WTC11 (cell line): Measurements from ENCODE around the gene KDM4F. TPM values are rescaled to one million over a fixed set of nuclear protein-coding genes. Genes with fewer than 3 reads are reported as not detected.

Experiments used
- ATAC-seq: fragments of 200-7000 bp; cut with Tn5 transposase; 2 replicates; pipeline ENCODE4 v1.10.0; 2021; ENCODE audit warnings: mild to moderate bottlenecking, moderate library complexity
- CTCF ChIA-PET: fragments of 300-600 bp; sonication (Branson Sonifier 250); formaldehyde crosslinking; loops from one replicate; lab custom pipeline; 2021; ENCODE audit warnings: antibody characterized with exemption; lab: Charles Lee
- POLR2A ChIA-PET: fragments of 350-600 bp; sonication (Branson Sonifier 250); formaldehyde crosslinking; loops from one replicate; lab custom pipeline; 2021; ENCODE audit warnings: antibody characterized with exemption; lab: Charles Lee
- DNase-seq: peaks from one replicate; pipeline ENCODE4 v3.0.0; 2021; ENCODE audit warnings: low spot score
- H3K27ac Mint-ChIP-seq: 2 replicates; pipeline ENCODE4 v1.8.0; 2021; ENCODE audit warnings: mixed read lengths
- H3K27me3 Mint-ChIP-seq: 2 replicates; pipeline ENCODE4 v1.8.0; 2021; ENCODE audit warnings: low read depth, mild to moderate bottlenecking, moderate library complexity, mixed read lengths
- H3K36me3 Mint-ChIP-seq: 2 replicates; pipeline ENCODE4 v1.8.0; 2021; ENCODE audit warnings: mixed read lengths
- H3K4me1 Mint-ChIP-seq: 2 replicates; pipeline ENCODE4 v1.8.0; 2022; ENCODE audit warnings: mixed read lengths
- H3K4me3 Mint-ChIP-seq: 2 replicates; pipeline ENCODE4 v1.8.0; 2021; ENCODE audit warnings: mild to moderate bottlenecking, moderate library complexity, mixed read lengths
- H3K9me3 Mint-ChIP-seq: 2 replicates; pipeline ENCODE4 v1.8.0; 2021; ENCODE audit warnings: mixed read lengths
- AR ChIP-seq: fragments of 250-450 bp; sonication (Bioruptor Pico); IDR thresholded peaks from 2 replicates; pipeline ENCODE4 v1.9.0; 2021; ENCODE audit warnings: mild to moderate bottlenecking
- ARID4B ChIP-seq: sonication (generic); formaldehyde crosslinking; IDR thresholded peaks from 2 replicates; pipeline ENCODE4 v1.8.0; 2023; ENCODE audit warnings: missing genetic modification reagents, mild to moderate bottlenecking, borderline replicate concordance
- ATF6 ChIP-seq: sonication (generic); formaldehyde crosslinking; IDR thresholded peaks from 2 replicates; pipeline ENCODE4 v1.8.1; 2023; ENCODE audit warnings: mild to moderate bottlenecking, missing genetic modification reagents
- CBFB ChIP-seq: sonication (generic); formaldehyde crosslinking; IDR thresholded peaks from 2 replicates; pipeline ENCODE4 v1.8.1; 2022; ENCODE audit warnings: mild to moderate bottlenecking, low read depth, missing genetic modification reagents
- CDX4 ChIP-seq: fragments of 250-450 bp; sonication (Bioruptor Pico); IDR thresholded peaks from 2 replicates; pipeline ENCODE4 v1.9.0; 2021; ENCODE audit warnings: moderate library complexity, mild to moderate bottlenecking, inconsistent platforms, borderline replicate concordance
- E2F1 ChIP-seq: sonication (generic); formaldehyde crosslinking; IDR thresholded peaks from 2 replicates; pipeline ENCODE4 v1.8.0; 2022; ENCODE audit warnings: mild to moderate bottlenecking, missing genetic modification reagents
- ETV6 ChIP-seq: sonication (generic); formaldehyde crosslinking; IDR thresholded peaks from 2 replicates; pipeline ENCODE4 v1.8.1; 2022; ENCODE audit warnings: mild to moderate bottlenecking, missing genetic modification reagents
- FOXP4 ChIP-seq: sonication (generic); formaldehyde crosslinking; IDR thresholded peaks from 2 replicates; pipeline ENCODE4 v1.8.0; 2022; ENCODE audit warnings: mild to moderate bottlenecking, missing genetic modification reagents
- GRHL2 ChIP-seq: fragments of 250-450 bp; sonication (Bioruptor Pico); IDR thresholded peaks from 2 replicates; pipeline ENCODE4 v1.8.0; 2022; ENCODE audit warnings: mild to moderate bottlenecking, moderate library complexity; ENCODE audit not compliant: insufficient replicate concordance, severe bottlenecking
- HMGA2 ChIP-seq: fragments of 250-450 bp; sonication (Bioruptor Pico); IDR thresholded peaks from 2 replicates; pipeline ENCODE4 v1.4.0; 2021; ENCODE audit warnings: mild to moderate bottlenecking, moderate library complexity
- IRF2 ChIP-seq: sonication (generic); formaldehyde crosslinking; IDR thresholded peaks from 2 replicates; pipeline ENCODE4 v1.8.0; 2022; ENCODE audit warnings: low read depth, missing genetic modification reagents, borderline replicate concordance
- JAZF1 ChIP-seq: fragments of 250-450 bp; sonication (Bioruptor Pico); IDR thresholded peaks from 2 replicates; pipeline ENCODE4 v1.9.0; 2021; ENCODE audit warnings: moderate library complexity, mild to moderate bottlenecking, inconsistent platforms
- MXD4 ChIP-seq: fragments of 250-450 bp; sonication (Bioruptor Pico); IDR thresholded peaks from 2 replicates; pipeline ENCODE4 v1.8.0; 2021; ENCODE audit warnings: mild to moderate bottlenecking, moderate library complexity, borderline replicate concordance
- NR2C2 ChIP-seq: sonication (generic); formaldehyde crosslinking; IDR thresholded peaks from 2 replicates; pipeline ENCODE4 v1.8.0; 2022; ENCODE audit warnings: mild to moderate bottlenecking, missing genetic modification reagents
- PRDM15 ChIP-seq: sonication (generic); formaldehyde crosslinking; IDR thresholded peaks from 2 replicates; pipeline ENCODE4 v1.8.0; 2022; ENCODE audit warnings: missing genetic modification reagents
- TEAD1 ChIP-seq: sonication (generic); formaldehyde crosslinking; IDR thresholded peaks from 2 replicates; pipeline ENCODE4 v1.8.0; 2022; ENCODE audit warnings: mild to moderate bottlenecking, missing genetic modification reagents
- TEAD4 ChIP-seq: sonication (generic); formaldehyde crosslinking; IDR thresholded peaks from 2 replicates; pipeline ENCODE4 v1.8.0; 2022; ENCODE audit warnings: mild to moderate bottlenecking, missing genetic modification reagents
- ZNF121 ChIP-seq: sonication (generic); formaldehyde crosslinking; IDR thresholded peaks from 2 replicates; pipeline ENCODE4 v1.8.0; 2023; ENCODE audit warnings: missing genetic modification reagents
- ZNF671 ChIP-seq: fragments of 250-450 bp; sonication (Bioruptor Pico); IDR thresholded peaks from 2 replicates; pipeline ENCODE4 v1.8.0; 2021; ENCODE audit warnings: mild to moderate bottlenecking
- total RNA-seq: library from RNA; stranded (reverse); gene quantifications from 3 replicates; pipeline ENCODE4 v1.2.3, GENCODE V29; 2021

The KDM4F gene
- total RNA-seq, 1 experiment from 2014 or later: not detected

- TF ChIP-seq PRDM15 (no peak), MXD4 (CRISPR knock-in tag) (no peak), ZNF121 (CRISPR knock-in tag) (no peak), GRHL2 (CRISPR knock-in tag) (no peak), HMGA2 (no peak), CDX4 (no peak), E2F1 (no peak), ATF6 (CRISPR knock-in tag) (no peak), JAZF1 (CRISPR knock-in tag) (no peak), ZNF671 (no peak)
These were observed 23.7 kb downstream of the KDM4F start (continued) for GRCh38 chr11:95072948-95073347.

- CTCF ChIA-PET: interaction anchor here (1.0 to 1.2 kb wide), 3 partner anchors 15 to 77 kb away, joined by 3 to 5 read pairs (median 4); partner anchors contain the start of gene ENDOD1
- POLR2A ChIA-PET: interaction anchor here (0.7 kb wide), 1 partner anchor 14 kb away, joined by 3 read pairs; the partner anchor contains the start of gene ENDOD1
- no peak overlapping the region for H3K4me3 Mint-ChIP-seq
- 0 out of 2 replicates have a peak, but pooled peaks cover 2% of the 10 kb centered on the region for H3K4me1 Mint-ChIP-seq
- no peaks in the 10 kb centered on the region for H3K9me3 Mint-ChIP-seq
- H3K36me3 Mint-ChIP-seq: no peaks in the 10 kb centered on the region
- H3K27ac Mint-ChIP-seq: no peak overlapping the region
- H3K27me3 Mint-ChIP-seq: no peaks in the 10 kb centered on the region; the same call in 1 of the 2 replicates
- ATAC-seq: no peak
- DNase-seq: no peak
- TF ChIP-seq CBFB (CRISPR knock-in tag) (no peak), ARID4B (CRISPR knock-in tag) (no peak), TEAD4 (no peak), NR2C2 (CRISPR knock-in tag) (no peak), IRF2 (CRISPR knock-in tag) (no peak), FOXP4 (no peak), AR (CRISPR knock-in tag) (no peak), TEAD1 (CRISPR knock-in tag) (no peak), ETV6 (CRISPR knock-in tag) (no peak)
These were observed 25.8 kb downstream of the KDM4F start for GRCh38 chr11:95074792-95075563.
